GM12878 (cell line): ENCODE measurements around the gene SLC39A6. TPM values are rescaled to one million over a fixed set of nuclear protein-coding genes. Genes with fewer than 3 reads are reported as not detected.

Experiments
- ATAC-seq: fragments of 200-7000 bp; cut with Tn5 transposase; 3 replicates; pipeline ENCODE4 v1.9.1; 2020; ENCODE audit warnings: mild to moderate bottlenecking, moderate library complexity
- BruUV-seq: library from RNA; stranded (reverse); fragments of 400-500 nt; replicated peaks from 2 replicates; lab custom pipeline; 2021; lab: Mats Ljungman, UMichigan
- CTCF ChIA-PET: fragments of 300-600 bp; sonication (Branson Sonifier 250); formaldehyde crosslinking; extraction: SDS; loops from one replicate; lab custom pipeline; 2021; ENCODE audit warnings: inconsistent platforms; lab: Yijun Ruan, JAX
- POLR2A ChIA-PET: fragments of 350-600 bp; formaldehyde crosslinking; extraction: SDS; loops from one replicate; lab custom pipeline; 2021; ENCODE audit warnings: inconsistent platforms; lab: Charles Lee
- RAD21 ChIA-PET: fragments of 300-600 bp; sonication (Branson Sonifier 250); formaldehyde crosslinking; loops from one replicate; lab custom pipeline; 2023; ENCODE audit warnings: antibody characterized with exemption; ENCODE audit not compliant: unreplicated experiment; lab: Charles Lee
- SMC1A ChIA-PET: fragments of 300-600 bp; sonication (Branson Sonifier 250); formaldehyde crosslinking; loops from one replicate; lab custom pipeline; 2023; ENCODE audit not compliant: unreplicated experiment, uncharacterized antibody; lab: Charles Lee
- DNase-seq: peaks from one replicate; pipeline ENCODE4 v3.0.0-alpha.2; 2011; ENCODE audit warnings: low read depth, low spot score
- FAIRE-seq: peaks from 3 replicates; lab custom pipeline; 2011; peaks lifted over from hg19 to GRCh38; lab: Jason Lieb, UNC
- H2AFZ ChIP-seq: 2 replicates; pipeline ENCODE4 v1.6.0; 2011; ENCODE audit warnings: low read depth, low read length, control low read depth; ENCODE audit not compliant: control insufficient read depth
- H3K27ac ChIP-seq: 2 replicates; pipeline ENCODE4 v1.5.1; 2011; ENCODE audit warnings: control low read depth; ENCODE audit not compliant: control insufficient read depth, insufficient read depth
- H3K27me3 ChIP-seq, 2 experiments: replicated peaks in 1 of 2; 2 replicates each; pipeline versions ENCODE4 v1.6.0 to v1.6.1; 2011; ENCODE audit warnings: low read length in 1 of 2; ENCODE audit not compliant: control insufficient read depth in 2 of 2, insufficient read depth in 2 of 2
- H3K36me3 ChIP-seq, 2 experiments: 2 replicates each; pipeline ENCODE4 v1.5.1; 2011; ENCODE audit warnings: low read length in 1 of 2; ENCODE audit not compliant: control insufficient read depth in 2 of 2, insufficient read depth in 2 of 2
- H3K4me1 ChIP-seq: 2 replicates; pipeline ENCODE4 v1.6.1; 2011; ENCODE audit warnings: mild to moderate bottlenecking, low read length, moderate library complexity, mixed read lengths; ENCODE audit not compliant: control insufficient read depth, insufficient read depth
- H3K4me2 ChIP-seq: 2 replicates; pipeline ENCODE4 v1.6.0; 2011; ENCODE audit warnings: control low read depth; ENCODE audit not compliant: control insufficient read depth, insufficient read depth
- H3K4me3 ChIP-seq: fragments of 200-600 bp; sonication (generic); 2 replicates; pipeline ENCODE4 v1.5.1; 2016
- H3K79me2 ChIP-seq: 2 replicates; pipeline ENCODE4 v1.6.0; 2011; ENCODE audit warnings: low read length; ENCODE audit not compliant: control insufficient read depth, insufficient read depth
- H3K9ac ChIP-seq: 2 replicates; pipeline ENCODE4 v1.8.0; 2011; ENCODE audit warnings: low read length, control low read depth, mixed read lengths; ENCODE audit not compliant: control insufficient read depth, insufficient read depth
- H3K9me3 ChIP-seq: replicated peaks from 3 replicates; pipeline ENCODE4 v1.5.1; 2011; ENCODE audit warnings: mild to moderate bottlenecking, low read length; ENCODE audit not compliant: control insufficient read depth, insufficient read depth
- H4K20me1 ChIP-seq: 2 replicates; pipeline ENCODE4 v1.6.0; 2011; ENCODE audit not compliant: control insufficient read depth, insufficient read depth
- BCLAF1 ChIP-seq: fragments of 450-650 bp; IDR thresholded peaks from 2 replicates; pipeline ENCODE4 v1.6.1; 2017; ENCODE audit warnings: antibody characterized with exemption, mild to moderate bottlenecking, moderate library complexity
- BRCA1 ChIP-seq: IDR thresholded peaks from 2 replicates; pipeline ENCODE4 v1.6.1; 2011; ENCODE audit warnings: low read depth, low read length, improper control_type of control experiment
- ELK1 ChIP-seq: IDR thresholded peaks from 2 replicates; pipeline ENCODE4 v1.6.1; 2012; ENCODE audit warnings: low read depth, low read length, improper control_type of control experiment
- EP300 ChIP-seq, 2 experiments: fragments of 150-350 bp in 1 of 2; IDR thresholded peaks; 2 replicates each; pipeline ENCODE4 v1.6.1; 2011 to 2012; ENCODE audit warnings: low read depth in 2 of 2, low read length in 2 of 2, borderline replicate concordance in 1 of 2, improper control_type of control experiment in 1 of 2, inconsistent platforms in 1 of 2; ENCODE audit not compliant: control insufficient read depth in 1 of 2
- EZH2 ChIP-seq: IDR thresholded peaks from 2 replicates; pipeline ENCODE4 v1.6.1; 2012; ENCODE audit warnings: low read depth, mild to moderate bottlenecking, control low read depth, inconsistent platforms, low read length, borderline replicate concordance; ENCODE audit not compliant: control insufficient read depth
- GABPA ChIP-seq: IDR thresholded peaks from 2 replicates; pipeline ENCODE4 v1.6.1; 2014; ENCODE audit warnings: antibody characterized with exemption, low read depth, mild to moderate bottlenecking, inconsistent platforms
- IRF4 ChIP-seq: IDR thresholded peaks from 2 replicates; pipeline ENCODE4 v1.6.1; 2011; ENCODE audit warnings: low read depth, low read length
- KLF5 ChIP-seq: fragments of 450-650 bp; IDR thresholded peaks from 2 replicates; pipeline ENCODE4 v1.6.1; 2014; ENCODE audit warnings: mild to moderate bottlenecking; ENCODE audit not compliant: partially characterized antibody
- MEF2A ChIP-seq: IDR thresholded peaks from 2 replicates; pipeline ENCODE4 v1.6.1; 2011; ENCODE audit warnings: low read depth, mild to moderate bottlenecking, low read length, moderate library complexity; ENCODE audit not compliant: insufficient read depth
- MTA2 ChIP-seq: fragments of 450-650 bp; IDR thresholded peaks from 2 replicates; pipeline ENCODE4 v1.6.1; 2016; ENCODE audit warnings: low read depth, mild to moderate bottlenecking, moderate library complexity
- NR2C2 ChIP-seq: IDR thresholded peaks from 2 replicates; pipeline ENCODE4 v1.6.1; 2011; ENCODE audit warnings: borderline replicate concordance, low read depth; ENCODE audit not compliant: control insufficient read depth, insufficient read length
- PAX5 ChIP-seq: IDR thresholded peaks from 2 replicates; pipeline ENCODE4 v1.6.1; 2011; ENCODE audit warnings: low read depth, low read length, borderline replicate concordance
- SMARCA5 ChIP-seq: fragments of 450-650 bp; IDR thresholded peaks from 2 replicates; pipeline ENCODE4 v1.6.1; 2017; ENCODE audit warnings: mild to moderate bottlenecking
- WRNIP1 ChIP-seq: IDR thresholded peaks from 2 replicates; pipeline ENCODE4 v1.6.1; 2011; ENCODE audit warnings: low read depth, low read length, improper control_type of control experiment, borderline replicate concordance
- WGBS: methylation state at CpG from one replicate; pipeline ENCODE4 v1.1.6; 2016; ENCODE audit warnings: low lambda C conversion rate; ENCODE audit not compliant: insufficient replicate concordance, insufficient coverage; ENCODE audit errors: missing lambda C conversion rate; 5-methylcytosine and 5-hydroxymethylcytosine counted together
- in situ Hi-C: fragments of 300-500 bp; cut with MboI; formaldehyde crosslinking; loops from 9 replicates; pipeline ENCODE4 v1.14.3; 2018; ENCODE audit warnings: mixed read lengths
- intact Hi-C: fragments of 100-400 bp; cut with micrococcal nuclease; formaldehyde crosslinking; loops from one replicate; pipeline ENCODE4 v1.14.2; 2022; ENCODE audit not compliant: unreplicated experiment
- polyA plus RNA-seq, 11 experiments: library from polyadenylated mRNA; depleted of rRNA in 4 of 11; unstranded in 6 of 11; stranded (reverse) in 5 of 11; fragments of >200 nt; fragmentation: Nextera tagmentation in 4 of 11; fragmentation: Illumina TruSeq in 1 of 11; extraction: Ambion mirVana in 4 of 11; extraction: Trizol in 1 of 11; gene quantifications; 1 replicate in 1 of 11; 2 replicates in 10 of 11; pipeline versions ENCODE4 v1.2.1 to v1.2.3, GENCODE V29; 2011 to 2016; ENCODE audit warnings: inconsistent platforms in 2 of 11, missing spikeins in 2 of 11, low read depth in 1 of 11
- total RNA-seq, 4 experiments: library from RNA; depleted of rRNA in 3 of 4; stranded (reverse); fragments of >200 nt in 3 of 4; fragmentation: Illumina TruSeq in 1 of 4; extraction: Trizol in 1 of 4; gene quantifications; 2 replicates each; pipeline versions ENCODE4 v1.2.1 to v1.2.3, GENCODE V29; 2013 to 2021
- TF ChIP-seq, protein P1 (sequence below): fragments of 450-650 bp; IDR thresholded peaks from 2 replicates; pipeline ENCODE4 v1.6.1; 2017; ENCODE audit warnings: mild to moderate bottlenecking, low read depth, inconsistent platforms; ENCODE audit not compliant: poor library complexity, severe bottlenecking

SLC39A6 gene
- total and polyA plus RNA-seq, 10 of the 15 experiments (the other 5 are each of a cell fraction or from before 2014, with no cell fraction given), result 12.4 to 65.9 (median 41.3) TPM

DNA sequence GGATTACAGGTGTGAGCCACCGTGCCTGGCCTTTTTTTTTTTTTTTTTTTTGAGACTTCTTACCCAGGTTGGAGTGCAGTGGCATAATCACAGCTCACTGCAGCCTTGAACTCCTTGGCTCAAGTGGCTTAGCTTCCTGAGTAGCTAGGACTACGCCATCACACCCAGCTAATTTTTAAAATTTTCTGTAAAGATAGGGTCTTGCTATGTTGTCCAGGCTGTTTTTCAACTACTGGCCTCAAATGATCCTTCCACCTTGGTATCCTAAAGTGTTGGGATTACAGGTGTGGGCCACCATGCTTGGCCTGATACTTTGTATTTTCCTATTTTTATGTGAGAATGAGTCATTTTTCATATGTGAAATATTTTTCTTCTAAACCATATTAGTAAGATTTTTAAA, 14.3 kb upstream of the SLC39A6 start:
- POLR2A ChIA-PET, result interaction anchor here (1.5 kb wide), 1 partner anchor 20 kb away, joined by 6 read pairs; no protein-coding TSS in a partner anchor
- no peak for ATAC-seq
- no peak for DNase-seq
- FAIRE-seq, result no peak
- Histone ChIP-seq H3K4me3 (no peak overlapping the region), H3K4me1 (no peaks in the 10 kb centered on the region), H3K9ac (no peak overlapping the region), H3K27me3 (no peaks in the 10 kb centered on the region), H3K79me2 (no peaks in the 10 kb centered on the region; the same call in 1 of the 2 replicates), H4K20me1 (no peaks in the 10 kb centered on the region), H3K4me2 (no peak overlapping the region), H3K9me3 (no peaks in the 10 kb centered on the region), H3K36me3 (peaks cover 3 to 38% of the 10 kb centered on the region in 2 experiments), H2AFZ (no peak overlapping the region), H3K27ac (no peak overlapping the region)
- in situ Hi-C loops, result no loop called here
- WGBS, result 100% methylated on average over 1 of the region's 2 CpGs
- SMC1A ChIA-PET, result interaction anchor here (1.3 kb wide), 2 partner anchors 9 to 138 kb away, joined by 3 read pairs; no protein-coding TSS in a partner anchor
- TF ChIP-seq MEF2A, result no peak
- TF ChIP-seq WRNIP1, result no peak
- TF ChIP-seq NR2C2, result no peak
- no peak for TF ChIP-seq GABPA
- no peak for TF ChIP-seq BCLAF1
- no peak for TF ChIP-seq BRCA1
- no peak for TF ChIP-seq EZH2
- no peak for TF ChIP-seq SMARCA5
- TF ChIP-seq, protein P1, sequence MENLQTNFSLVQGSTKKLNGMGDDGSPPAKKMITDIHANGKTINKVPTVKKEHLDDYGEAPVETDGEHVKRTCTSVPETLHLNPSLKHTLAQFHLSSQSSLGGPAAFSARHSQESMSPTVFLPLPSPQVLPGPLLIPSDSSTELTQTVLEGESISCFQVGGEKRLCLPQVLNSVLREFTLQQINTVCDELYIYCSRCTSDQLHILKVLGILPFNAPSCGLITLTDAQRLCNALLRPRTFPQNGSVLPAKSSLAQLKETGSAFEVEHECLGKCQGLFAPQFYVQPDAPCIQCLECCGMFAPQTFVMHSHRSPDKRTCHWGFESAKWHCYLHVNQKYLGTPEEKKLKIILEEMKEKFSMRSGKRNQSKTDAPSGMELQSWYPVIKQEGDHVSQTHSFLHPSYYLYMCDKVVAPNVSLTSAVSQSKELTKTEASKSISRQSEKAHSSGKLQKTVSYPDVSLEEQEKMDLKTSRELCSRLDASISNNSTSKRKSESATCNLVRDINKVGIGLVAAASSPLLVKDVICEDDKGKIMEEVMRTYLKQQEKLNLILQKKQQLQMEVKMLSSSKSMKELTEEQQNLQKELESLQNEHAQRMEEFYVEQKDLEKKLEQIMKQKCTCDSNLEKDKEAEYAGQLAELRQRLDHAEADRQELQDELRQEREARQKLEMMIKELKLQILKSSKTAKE, result no peak
- TF ChIP-seq IRF4, result no peak
- TF ChIP-seq KLF5, result no peak
- TF ChIP-seq EP300 (IDR thresholded peaks at IDR 0.05; ENCODE audit: borderline replicate concordance in 1 of 2, control insufficient read depth in 1 of 2, low read depth in 2 of 2, low read length in 2 of 2), result no peak
- no peak for TF ChIP-seq PAX5
- TF ChIP-seq MTA2, result no peak
- no peak for TF ChIP-seq ELK1
- no TSS peak for BruUV-seq
- intact Hi-C loops, result no loop called here
- CTCF ChIA-PET, result interaction anchor here (1.0 kb wide), 1 partner anchor 14 kb away, joined by 5 read pairs; the partner anchor contains the start of gene SLC39A6
- RAD21 ChIA-PET, result no interaction called here
